SHP77 (cell line): ENCODE measurements around the gene PRKCH.

Experiments used
- DNase-seq, 2 experiments: peaks; one replicate each; lab custom pipeline; 2025; lab: John Stamatoyannopoulos, UW

PRKCH gene

GRCh38 chr14:61491876-61492434, 170.6 kb downstream of the PRKCH start:
- no peak for DNase-seq

DNA sequence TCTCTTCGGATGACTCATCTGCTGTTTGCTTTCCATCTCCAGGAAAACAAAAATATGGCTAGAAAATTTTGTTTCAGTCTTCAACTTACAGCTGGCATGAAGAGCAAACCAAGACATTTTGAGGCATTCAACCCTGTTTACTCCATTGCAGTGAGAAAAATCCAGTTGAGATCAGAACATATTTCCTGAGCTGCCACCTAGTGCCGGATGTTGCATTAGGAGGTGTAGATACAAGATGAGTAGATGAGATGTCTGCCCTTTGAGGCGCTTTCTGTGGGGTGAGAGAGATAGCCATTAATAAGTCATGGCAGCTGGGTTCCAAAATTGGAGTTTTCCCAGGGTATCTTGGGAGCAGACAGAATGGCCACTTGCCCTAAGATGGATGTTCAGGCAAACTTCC, 171.1 kb downstream of the PRKCH start:
- DNase-seq, result no peak

GRCh38 chr14:61493239-61493638, 171.9 kb downstream of the PRKCH start:
- no peak for DNase-seq

DNA sequence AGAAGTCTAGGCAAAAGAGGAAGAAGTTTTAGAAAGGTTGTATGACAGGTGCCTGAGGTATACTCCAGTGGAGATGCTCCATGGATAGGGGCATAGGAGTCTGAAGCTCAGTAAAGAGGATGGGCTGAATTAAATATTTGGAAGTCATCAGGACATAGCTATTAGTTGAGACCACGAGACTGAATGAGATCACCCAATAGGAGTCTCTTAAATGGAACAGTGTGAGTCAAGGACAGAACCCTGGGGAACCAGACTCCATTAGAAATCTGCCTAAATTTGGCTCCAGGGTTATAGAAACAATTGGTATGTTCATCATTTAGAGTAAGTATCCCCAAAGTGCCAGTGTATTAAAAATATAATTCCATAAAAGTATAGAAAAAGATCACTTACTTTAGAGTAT, 172.6 kb downstream of the PRKCH start:
- no peak for DNase-seq

- DNase-seq, result no peak
These were observed 174.4 kb downstream of the PRKCH start for GRCh38 chr14:61495809-61496208.

- no peak for DNase-seq
These were observed 176.9 kb downstream of the PRKCH start for GRCh38 chr14:61498303-61498702.

- DNase-seq, result no peak
These were observed 177.4 kb downstream of the PRKCH start for GRCh38 chr14:61498811-61499210.

DNA sequence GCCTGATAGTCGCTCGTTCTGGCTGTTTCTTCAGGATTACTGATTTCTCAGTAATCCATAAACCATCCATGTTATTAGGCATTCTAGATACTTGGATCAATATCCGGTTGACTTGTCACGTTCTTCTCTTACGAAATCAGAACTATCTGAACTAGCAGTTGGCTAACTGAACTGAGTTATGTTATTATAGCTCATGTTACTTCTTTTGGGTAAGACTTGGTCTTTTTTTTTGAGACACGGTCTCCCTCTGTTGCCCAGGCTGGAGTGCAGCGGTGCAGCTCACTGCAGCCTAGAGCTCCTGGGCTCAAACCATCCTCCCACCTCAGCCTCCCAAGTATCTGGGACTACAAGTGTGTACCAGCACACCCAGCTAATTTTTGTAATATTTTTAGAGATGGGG, 178.6 kb downstream of the PRKCH start:
- no peak for DNase-seq

DNA sequence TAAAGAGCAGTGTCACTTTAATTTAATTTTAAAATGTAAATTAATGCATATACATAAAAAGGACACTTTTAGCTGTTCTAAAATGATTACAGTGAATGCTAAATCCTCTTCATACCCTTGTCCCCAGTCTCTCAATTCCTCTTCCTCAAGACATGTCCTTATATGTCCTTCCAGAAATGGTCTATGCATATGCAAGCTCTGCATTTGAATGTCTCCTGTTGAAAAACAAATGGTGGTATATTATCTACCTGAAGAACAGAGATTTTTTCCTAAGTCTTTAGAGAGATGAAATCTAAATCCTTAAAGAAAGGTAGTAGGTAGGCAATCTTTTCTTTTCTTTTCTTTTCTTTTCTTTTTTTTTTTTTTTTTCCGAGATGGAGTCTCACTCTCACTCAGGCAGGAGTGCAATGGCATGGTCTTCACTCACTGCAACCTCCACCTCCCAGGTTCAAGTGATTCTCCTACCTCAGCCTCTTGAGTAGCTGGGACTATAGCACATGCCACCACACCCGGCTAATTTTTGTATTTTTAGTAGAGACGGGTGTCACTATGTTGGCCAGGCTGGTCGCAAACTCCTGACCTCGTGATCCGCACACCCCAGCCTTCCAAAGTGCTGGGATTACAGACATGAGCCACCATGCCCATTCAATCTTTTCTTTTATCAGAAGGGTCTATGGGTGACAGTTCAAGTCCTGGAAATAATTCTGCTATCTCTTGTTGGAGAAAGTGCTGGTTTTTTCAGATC, 180.5 kb downstream of the PRKCH start:
- no peak for DNase-seq

- no peak for DNase-seq
These were observed 181.2 kb downstream of the PRKCH start for GRCh38 chr14:61502459-61503093.

GRCh38 chr14:61503167-61503801, 181.9 kb downstream of the PRKCH start:
- DNase-seq, result no peak

- DNase-seq, result no peak
These were observed 183.5 kb downstream of the PRKCH start for GRCh38 chr14:61504901-61505300.

- no peak for DNase-seq
These were observed 184.7 kb downstream of the PRKCH start for GRCh38 chr14:61505815-61506809.

- DNase-seq, result no peak
These were observed 187.1 kb downstream of the PRKCH start for GRCh38 chr14:61508526-61508925.

DNA sequence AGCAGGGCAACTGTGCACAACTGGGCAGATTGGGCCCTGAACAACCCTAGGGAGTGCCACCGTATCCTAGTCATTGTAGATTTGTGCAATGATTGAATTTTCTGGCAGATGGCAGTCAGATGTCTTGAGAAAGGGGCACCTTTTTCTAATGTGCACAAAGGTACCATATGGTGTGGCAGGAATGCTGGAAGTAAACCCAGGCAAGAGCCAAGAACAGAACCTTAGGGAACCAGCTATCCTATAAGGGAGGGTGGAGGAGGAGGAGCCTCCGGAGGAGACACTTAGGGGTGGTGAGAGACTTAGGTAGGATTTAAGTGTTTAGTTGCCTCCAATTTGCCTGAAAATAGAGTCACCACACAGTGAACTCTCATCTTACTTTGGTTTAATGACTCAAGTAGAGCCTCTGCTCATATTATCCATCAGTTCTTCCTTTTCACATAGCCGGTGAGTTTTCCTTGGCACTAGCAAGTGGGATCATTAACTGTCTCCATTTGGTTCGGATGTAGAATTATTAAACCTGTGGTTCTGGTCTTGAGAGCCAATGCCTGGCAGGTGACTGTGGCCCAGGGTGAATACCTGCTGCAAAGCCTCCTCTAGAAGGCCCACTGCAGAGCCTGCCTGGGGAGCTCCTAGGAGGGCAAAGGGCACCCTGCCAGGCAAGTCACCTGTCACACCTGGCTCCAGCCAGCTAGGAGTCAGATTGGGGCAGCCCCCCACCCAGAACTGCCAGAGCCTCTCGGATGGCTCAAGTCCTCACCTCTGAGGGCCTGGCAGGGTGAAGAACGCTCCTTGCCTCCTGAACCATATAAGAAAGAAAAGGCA, 189.6 kb downstream of the PRKCH start:
- no peak for DNase-seq

- no peak for DNase-seq
These were observed 190.2 kb downstream of the PRKCH start for GRCh38 chr14:61511558-61511948.

- DNase-seq, result no peak
These were observed 190.9 kb downstream of the PRKCH start for GRCh38 chr14:61512026-61512834.

DNA sequence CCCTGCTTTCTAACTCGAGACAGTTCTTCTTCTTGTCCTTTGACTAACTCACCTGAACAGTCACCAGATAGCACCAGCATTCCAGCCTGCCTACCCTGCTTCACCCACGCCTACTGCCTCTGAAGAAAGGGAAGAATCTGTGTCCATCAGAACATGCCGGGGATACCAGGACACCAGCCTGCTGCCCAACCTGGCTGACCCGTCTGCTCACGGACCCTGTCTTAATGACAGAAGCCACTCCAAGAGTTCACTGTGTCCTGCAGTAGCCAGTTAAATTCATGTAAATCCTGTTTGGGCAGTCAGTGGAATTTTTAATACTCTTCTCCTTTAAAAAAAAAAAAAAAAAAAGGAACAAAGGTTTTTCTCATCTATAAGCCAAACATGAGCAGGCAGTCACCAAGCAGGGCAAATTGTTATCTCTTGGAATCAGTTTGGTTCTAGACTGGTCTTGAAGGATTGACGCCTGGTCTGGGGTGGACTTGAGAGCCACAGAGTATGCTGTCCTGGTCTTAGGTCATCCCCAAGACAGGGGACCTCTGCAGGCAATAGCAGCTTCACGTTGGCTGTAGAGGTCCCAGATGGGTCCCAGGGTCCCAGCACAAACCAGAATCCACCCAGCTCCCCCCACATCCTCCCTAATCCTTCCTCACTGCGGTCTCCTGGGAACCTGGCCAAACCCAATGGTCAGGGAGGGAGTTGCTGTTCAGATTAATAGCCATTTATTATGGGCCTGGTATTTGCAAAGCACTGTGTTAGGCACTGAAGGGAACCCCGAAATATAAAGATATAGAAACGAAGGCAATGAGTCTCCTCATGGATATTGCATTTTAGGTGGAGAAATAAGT, 192.8 kb downstream of the PRKCH start:
- no peak for DNase-seq

DNA sequence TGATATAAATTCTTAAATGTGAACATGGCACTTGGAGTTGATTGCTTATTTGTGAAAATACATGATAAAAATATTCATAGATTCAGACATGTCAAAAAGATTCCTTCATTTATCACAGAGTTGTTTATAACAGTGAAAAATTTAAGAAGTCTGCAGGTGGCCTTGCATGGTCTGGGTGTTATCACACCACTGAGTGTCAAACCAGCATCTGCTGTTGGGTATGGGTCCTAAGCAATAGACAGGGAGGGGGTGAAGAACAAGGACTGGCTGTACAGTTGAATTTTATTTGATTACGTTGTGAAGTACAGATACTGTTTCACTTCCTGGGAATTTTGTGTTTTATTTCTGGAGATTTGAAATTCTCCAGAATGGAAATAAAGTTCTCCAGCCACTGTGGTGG, 193.5 kb downstream of the PRKCH start:
- DNase-seq, result no peak
